ENCODE measurements around the gene ATP2A1.
"Not testable (repeated sequence)": the region's sequence is repeated elsewhere in the genome, so short reads cannot be mapped to it uniquely, and the experiment has no call there.

The ATP2A1 gene

DNA sequence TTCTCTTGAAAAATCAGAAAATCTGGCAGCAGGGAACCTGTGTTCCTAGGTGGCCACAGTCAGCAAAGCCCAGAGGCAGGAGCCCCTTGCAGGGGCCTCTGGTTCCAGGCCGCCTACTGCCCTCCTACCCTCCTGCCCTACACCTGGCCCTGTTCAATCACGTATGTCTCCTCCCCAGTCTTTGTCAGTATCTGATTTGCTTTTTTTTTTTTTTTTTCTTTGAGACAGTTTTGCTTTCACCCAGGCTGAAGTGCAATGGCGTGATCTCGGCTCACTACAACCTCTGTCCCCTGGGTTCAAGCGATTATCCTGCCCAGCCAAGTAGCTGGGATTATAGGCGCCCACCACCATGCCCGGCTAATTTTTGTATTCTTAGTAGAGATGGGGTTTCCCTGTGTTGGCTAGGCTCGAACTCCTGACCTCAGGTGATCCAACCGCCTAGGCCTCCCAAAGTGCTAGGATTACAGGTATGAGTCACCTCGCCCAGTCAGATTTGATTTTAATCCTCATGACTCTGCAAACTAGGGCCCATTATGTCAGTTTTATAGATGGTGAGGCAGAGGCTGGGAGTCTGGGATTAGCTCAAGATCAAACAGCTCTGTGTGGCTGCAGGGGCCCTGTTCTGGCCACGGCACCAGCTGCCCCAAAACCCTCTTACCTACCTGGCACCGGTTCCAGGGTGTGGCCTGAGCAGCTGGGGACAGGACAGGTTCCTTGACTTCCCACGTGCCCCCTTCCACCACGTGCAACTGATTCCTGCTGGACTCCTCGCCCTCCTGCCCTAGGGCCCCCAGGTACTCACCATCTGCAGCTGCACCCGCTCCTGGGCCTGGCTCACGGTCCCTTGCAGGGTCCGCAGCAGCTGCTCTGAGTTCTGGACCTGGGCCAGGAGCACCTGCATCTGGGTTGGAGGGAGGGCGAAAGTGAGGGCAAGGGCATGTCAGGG lies 32.1 kb downstream of the ATP2A1 start:
- no peak for DNase-seq (ENCODE audit: low spot score)

DNA sequence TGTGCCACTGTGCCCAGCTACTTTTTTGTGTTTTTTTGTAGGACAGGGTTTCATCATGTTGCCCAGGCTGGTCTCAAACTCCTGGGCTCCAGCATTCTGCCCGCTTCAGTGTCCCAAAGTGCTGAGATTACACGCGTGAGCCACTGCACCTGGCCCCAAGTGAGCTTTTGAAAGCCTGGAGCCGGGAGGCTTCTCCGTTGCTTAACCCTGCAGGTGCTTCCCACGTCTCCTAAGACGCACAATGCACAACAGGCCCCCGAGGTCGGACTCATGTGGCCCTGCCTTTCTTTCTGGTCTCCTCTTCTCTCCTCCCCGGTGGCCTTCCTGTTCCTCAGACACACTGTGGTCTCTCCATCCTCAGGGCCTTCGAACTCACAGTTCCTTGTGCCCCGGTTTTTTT lies 34.3 kb downstream of the ATP2A1 start:
- no peak for DNase-seq (ENCODE audit: low spot score)

DNA sequence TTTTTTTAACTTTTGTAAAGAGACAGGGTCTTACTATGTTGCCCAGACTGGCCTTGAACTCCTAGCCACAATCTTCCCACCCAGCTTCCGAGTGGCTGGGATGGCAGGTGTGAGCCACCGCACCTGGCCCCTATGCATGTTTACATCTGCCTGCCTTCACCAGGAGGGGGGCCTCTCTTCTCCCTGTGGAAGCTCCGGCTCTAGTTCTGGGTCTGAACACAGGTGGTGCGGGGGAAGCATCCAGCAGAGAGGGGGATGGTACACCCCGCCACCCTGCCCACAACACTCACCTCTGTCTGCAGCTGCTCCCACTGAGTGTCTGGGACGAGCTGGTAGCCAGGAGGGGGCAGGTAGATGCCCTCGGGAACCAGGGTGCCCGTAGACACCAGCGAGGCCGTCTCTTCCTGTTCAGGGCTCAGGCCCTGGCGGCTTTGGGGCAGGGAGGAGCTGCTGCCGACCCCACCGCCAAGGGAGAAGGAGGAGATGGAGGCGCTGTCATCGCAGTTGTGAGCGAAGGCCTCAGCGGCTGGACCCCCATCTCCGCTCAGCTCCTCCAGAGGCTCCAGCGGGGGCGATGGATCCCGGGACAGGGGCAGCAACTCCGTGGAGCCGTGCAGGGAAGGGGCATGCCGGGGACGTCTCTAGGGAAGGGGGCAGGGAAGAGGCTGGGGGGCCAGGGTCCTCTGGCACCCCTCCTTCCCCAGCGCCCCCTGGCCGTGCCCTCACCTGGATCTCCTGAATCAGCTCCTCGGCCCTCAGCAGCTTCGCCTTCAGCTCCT lies 35.8 kb downstream of the ATP2A1 start:
- DNase-seq (ENCODE audit: low spot score), result no peak

GRCh38 chr16:28915181-28915580 lies 36.9 kb downstream of the ATP2A1 start:
- no peak for DNase-seq (ENCODE audit: low spot score)

DNA sequence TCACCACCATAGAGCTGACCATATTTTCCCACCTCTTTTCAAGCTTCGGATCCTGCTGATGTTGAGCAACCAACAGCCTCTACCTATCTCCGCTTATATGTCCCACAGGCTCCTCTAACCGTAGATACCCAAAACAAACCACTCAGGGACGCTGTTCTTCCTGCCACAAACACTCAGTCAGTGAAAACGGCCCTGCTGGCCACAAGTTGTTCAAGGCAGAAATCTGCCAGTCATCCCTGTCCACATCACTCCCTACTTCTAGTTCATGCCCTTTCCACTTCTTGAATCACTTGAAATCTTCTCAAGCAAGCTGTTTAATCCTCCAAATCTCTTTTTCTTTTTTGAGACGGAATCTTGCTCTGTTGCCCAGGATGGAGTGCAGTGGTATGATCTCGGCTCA lies 38.8 kb downstream of the ATP2A1 start:
- no peak for DNase-seq (ENCODE audit: low spot score)

GRCh38 chr16:28918698-28919097 lies 40.4 kb downstream of the ATP2A1 start:
- DNase-seq (ENCODE audit: low spot score), result no peak

DNA sequence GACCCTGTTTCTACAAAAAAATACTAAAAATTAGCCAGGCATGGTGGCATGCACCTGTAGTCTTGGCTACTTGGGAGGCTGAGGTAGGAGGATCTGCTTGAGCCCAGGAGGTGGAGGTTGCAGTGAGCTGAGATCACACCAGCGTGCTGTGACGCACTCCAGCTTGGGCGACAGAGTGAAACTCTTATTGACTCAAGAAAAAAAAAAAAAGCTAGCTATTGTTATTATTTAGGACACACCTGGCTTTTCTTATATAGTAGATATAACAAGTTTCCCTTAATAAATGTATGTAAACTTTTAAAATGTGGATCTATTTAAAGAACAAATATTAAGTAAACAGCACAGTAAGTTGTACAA lies 44.9 kb downstream of the ATP2A1 start:
- DNase-seq (ENCODE audit: low spot score), result no peak

GRCh38 chr16:28923652-28924398 lies 45.5 kb downstream of the ATP2A1 start:
- DNase-seq (ENCODE audit: low spot score), result no peak

- no peak for DNase-seq (ENCODE audit: low spot score)
Observed at GRCh38 chr16:28924399-28924761, 46.1 kb downstream of the ATP2A1 start.

- peak; percentile 89 for DNase-seq (ENCODE audit: low spot score)
Observed at GRCh38 chr16:28924762-28925385, 46.6 kb downstream of the ATP2A1 start, which contains the start of gene RABEP2. TSS of gene RABEP2 (minus strand) at chr16:28925238. CDS start at chr16:28925163, 75 bp downstream.

DNA sequence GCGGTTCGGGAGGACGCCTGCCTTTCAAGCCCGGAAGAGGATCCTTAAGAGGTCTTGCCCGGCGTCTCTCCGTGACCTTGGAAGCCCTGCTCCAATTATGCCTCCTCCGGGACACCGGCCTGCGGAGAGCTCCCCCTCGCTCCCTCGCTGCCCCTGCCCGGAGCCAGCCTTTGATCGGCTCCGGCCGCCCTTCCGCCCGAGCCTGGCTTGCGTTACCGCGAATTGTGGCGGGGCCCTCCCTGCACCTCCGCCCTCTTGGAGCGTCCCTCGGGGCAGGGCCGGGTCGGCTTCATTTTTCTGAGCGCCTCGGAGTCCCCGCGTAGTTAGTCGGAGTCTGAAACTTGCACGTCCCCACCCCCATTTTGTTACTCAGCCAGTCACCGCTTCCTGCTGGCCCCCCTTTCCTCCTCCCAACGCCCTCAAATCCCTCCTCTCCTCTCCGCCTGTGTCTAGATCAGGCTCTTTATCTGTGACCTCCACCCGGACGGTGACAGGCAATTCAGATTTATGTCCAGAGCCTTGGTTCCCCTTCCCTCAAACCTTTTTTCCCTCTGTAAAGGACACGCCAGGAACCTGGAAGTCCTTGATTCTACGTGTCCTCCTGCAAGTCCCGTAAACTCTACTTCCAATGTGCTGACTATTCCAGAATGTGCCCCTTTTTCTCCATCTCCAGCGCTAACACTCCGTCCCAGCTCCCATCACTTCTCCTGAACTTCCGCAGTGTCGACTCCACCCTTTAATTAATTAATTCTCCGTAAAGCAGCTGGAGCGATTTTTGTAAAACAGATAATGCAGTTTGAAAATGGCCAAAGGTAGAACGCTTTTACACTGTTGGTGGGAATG lies 47.3 kb downstream of the ATP2A1 start:
- peak; percentile 60 for DNase-seq (ENCODE audit: low spot score)

DNA sequence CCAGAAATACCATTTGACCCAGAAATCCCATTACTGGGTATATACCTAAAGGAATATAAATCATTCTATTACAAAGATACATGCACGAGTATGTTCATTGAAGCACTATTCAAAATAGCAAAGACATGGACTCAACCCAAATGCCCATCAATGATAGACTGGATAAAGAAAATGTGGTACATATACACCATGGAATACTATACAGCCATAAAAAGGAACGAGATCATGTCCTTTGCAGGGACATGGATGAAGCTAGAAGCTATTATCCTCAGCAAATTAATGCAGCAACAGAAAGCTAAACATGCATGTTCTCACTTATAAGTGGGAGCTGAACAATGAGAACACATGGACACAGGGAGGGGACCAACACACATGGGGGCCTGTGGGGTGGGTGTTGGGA lies 48.0 kb downstream of the ATP2A1 start:
- not testable (repeated sequence) for DNase-seq (ENCODE audit: low spot score)

GRCh38 chr16:28927815-28928214 lies 49.5 kb downstream of the ATP2A1 start:
- no peak for DNase-seq (ENCODE audit: low spot score)

DNA sequence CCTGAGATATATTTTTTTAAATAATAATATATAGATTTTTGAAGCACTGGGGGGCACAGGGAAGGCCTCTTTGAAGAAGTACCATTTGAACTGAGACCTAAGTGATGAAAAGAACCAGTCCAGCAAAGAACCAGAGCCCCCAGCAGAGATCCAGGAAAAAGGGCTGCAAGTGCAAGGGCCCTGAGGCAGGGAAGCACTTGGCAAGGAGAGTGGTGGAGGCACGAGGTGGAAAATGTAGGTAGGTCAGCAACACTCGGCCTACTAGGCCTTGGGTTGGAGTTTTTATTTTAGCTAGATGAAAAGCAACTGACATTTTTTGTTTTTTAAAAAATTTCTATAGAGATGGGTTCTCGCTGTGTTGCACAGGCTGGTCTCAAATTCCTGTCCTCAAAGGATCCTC lies 51.9 kb downstream of the ATP2A1 start:
- DNase-seq (ENCODE audit: low spot score), result no peak

DNA sequence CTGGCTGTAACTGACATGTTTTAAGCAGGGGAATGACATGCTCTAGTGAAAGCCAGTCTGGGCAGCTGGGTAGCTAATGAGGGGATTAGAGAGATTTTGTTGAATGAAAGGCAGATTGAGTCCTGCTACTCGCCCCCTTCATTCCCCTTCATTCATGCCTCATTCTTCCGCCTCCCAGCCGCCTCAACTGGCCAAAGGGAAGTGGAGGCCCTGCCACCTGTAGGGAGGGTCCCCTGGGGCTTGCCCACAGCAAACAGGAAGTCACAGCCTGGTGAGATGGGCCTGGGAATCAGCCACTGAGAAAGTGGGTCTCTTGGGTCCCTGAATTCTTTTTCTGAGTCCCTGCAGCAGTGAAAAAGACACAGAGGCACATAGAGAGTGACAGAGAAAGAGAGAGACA lies 52.4 kb downstream of the ATP2A1 start:
- no peak for DNase-seq (ENCODE audit: low spot score)

GRCh38 chr16:28931801-28932225 lies 53.5 kb downstream of the ATP2A1 start, which contains the start of gene CD19:
TSS of gene CD19 (plus strand) at chr16:28931971. CDS start at chr16:28932001, 30 bp downstream.
- no peak for DNase-seq (ENCODE audit: low spot score)

DNA sequence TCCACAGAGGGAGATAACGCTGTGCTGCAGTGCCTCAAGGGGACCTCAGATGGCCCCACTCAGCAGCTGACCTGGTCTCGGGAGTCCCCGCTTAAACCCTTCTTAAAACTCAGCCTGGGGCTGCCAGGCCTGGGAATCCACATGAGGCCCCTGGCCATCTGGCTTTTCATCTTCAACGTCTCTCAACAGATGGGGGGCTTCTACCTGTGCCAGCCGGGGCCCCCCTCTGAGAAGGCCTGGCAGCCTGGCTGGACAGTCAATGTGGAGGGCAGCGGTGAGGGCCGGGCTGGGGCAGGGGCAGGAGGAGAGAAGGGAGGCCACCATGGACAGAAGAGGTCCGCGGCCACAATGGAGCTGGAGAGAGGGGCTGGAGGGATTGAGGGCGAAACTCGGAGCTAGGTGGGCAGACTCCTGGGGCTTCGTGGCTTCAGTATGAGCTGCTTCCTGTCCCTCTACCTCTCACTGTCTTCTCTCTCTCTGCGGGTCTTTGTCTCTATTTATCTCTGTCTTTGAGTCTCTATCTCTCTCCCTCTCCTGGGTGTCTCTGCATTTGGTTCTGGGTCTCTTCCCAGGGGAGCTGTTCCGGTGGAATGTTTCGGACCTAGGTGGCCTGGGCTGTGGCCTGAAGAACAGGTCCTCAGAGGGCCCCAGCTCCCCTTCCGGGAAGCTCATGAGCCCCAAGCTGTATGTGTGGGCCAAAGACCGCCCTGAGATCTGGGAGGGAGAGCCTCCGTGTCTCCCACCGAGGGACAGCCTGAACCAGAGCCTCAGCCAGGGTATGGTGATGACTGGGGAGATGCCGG lies 54.3 kb downstream of the ATP2A1 start:
- no peak for DNase-seq (ENCODE audit: low spot score)

- no peak for DNase-seq (ENCODE audit: low spot score)
Observed at GRCh38 chr16:28933171-28933570, 54.9 kb downstream of the ATP2A1 start.

DNA sequence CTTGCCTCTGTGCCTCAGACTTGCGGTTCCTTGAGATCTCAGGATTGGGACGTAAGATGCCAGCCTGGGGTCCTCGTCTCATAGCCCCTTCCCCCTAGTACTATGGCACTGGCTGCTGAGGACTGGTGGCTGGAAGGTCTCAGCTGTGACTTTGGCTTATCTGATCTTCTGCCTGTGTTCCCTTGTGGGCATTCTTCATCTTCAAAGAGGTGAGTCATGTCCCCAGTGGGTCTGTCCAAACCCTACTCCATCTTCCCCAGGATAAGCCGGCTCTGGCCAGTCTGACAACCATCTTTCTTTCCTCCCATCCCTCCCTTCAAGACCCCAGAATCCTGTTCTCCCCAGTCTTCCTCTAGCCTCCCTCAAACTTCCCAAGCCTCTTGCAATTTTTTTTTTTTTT lies 57.1 kb downstream of the ATP2A1 start:
- DNase-seq (ENCODE audit: low spot score), result no peak
